ENCODE results near the gene SVIL. TPM values are rescaled to one million over a fixed set of nuclear protein-coding genes. Genes with fewer than 3 reads are reported as not detected.
"Not testable (repeated sequence)": the region's sequence is repeated elsewhere in the genome, so short reads cannot be mapped to it uniquely, and the experiment has no call there.

The SVIL gene
- total and polyA plus RNA-seq, 2 of the 13 experiments (the other 11 are each of a cell fraction or from before 2014, with no cell fraction given), result 3.9 to 12.1 TPM

- ChIA-PET CTCF (ENCODE audit: low intra/inter-chr PET ratio, low total read pairs) (no interaction called here), POLR2A (no interaction called here)
- H3K27me3 ChIP-seq (ENCODE audit: control insufficient read depth in 1 of 2, insufficient read depth in 2 of 2, low read length in 2 of 2), result no peaks in the 10 kb centered on the region; a peak in 1 of 5 replicates
- H3K9me3 ChIP-seq (ENCODE audit: low read length), result no peaks in the 10 kb centered on the region
- ATAC-seq (no peak), DNase-seq (ENCODE audit: low spot score) (no peak), FAIRE-seq (no peak)
- H3K4me2 ChIP-seq (ENCODE audit: low read depth, low read length), result no peak overlapping the region
- no peaks in the 10 kb centered on the region for H3K4me1 ChIP-seq (ENCODE audit: insufficient read depth, low read length)
- H3K36me3 ChIP-seq (replicated peaks in 1 of 2; ENCODE audit: control insufficient read depth in 1 of 2, insufficient read depth in 2 of 2, low read length in 2 of 2), result no peaks in the 10 kb centered on the region
- no peak overlapping the region for H2AFZ ChIP-seq (ENCODE audit: low read length)
- H3K9ac ChIP-seq (ENCODE audit: insufficient read depth, low read depth, low read length), result no peak overlapping the region
- BruUV-seq (replicated peaks), result no TSS peak
- intact Hi-C loops (cut with micrococcal nuclease; ENCODE audit: unreplicated experiment), result no loop called here
- no peak overlapping the region for H3K27ac ChIP-seq (ENCODE audit: extremely low read length, insufficient read depth, low read length)
- H3K4me3 ChIP-seq (replicated peaks in 1 of 3; ENCODE audit: insufficient read depth in 1 of 3, low read depth in 2 of 3, low read length in 3 of 3), result no peak overlapping the region
- 93% methylated on average over 10 of the region's 10 CpGs for WGBS (ENCODE audit: low lambda C conversion rate)
- H4K20me1 ChIP-seq (ENCODE audit: insufficient read depth, low read length), result no peaks in the 10 kb centered on the region
- H3K79me2 ChIP-seq (ENCODE audit: insufficient read depth, low read length), result no peaks in the 10 kb centered on the region
- TF ChIP-seq, protein P1, sequence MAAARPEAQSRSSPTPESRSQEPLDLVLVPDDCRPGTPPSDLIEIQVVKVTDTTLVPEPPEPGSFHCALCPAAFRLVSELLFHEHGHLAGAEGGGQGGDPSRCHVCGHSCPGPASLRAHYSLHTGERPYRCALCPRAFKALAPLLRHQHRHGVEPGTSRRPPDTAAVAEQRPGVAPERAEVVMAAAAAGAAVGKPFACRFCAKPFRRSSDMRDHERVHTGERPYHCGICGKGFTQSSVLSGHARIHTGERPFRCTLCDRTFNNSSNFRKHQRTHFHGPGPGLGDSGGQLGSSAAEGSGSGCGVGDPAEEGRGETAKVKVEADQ (CRISPR knock-in tag; IDR thresholded peaks at IDR 0.05; ENCODE audit: borderline replicate concordance), result no peak
- in situ Hi-C loops (cut with HindIII; ENCODE audit: extremely low pct_ligation_motif_present, low pct_unique_long_range_greater_than_20kb), result no loop called here
These were observed 23.7 kb downstream of the SVIL start for GRCh38 chr10:29610876-29611647.

DNA sequence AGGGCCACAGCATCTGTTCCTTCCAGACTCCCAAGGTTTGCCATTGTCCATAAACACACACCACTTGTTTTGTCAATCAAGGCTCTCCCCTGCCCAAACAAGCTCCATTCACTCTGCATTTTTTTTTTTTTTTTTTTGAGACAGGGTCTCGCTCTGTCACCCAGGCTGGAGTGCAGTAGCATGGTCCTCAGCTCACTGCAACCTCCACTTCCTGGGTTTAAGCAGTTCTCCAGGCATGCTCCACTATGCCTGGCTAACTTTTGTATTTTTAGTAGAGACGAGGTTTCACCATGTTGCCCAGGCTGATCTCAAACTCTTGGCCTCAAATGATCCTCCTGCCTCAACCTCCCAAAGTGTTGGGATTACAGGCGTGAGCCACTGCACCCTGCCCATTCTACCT lies 24.4 kb downstream of the SVIL start:
- CTCF ChIA-PET (ENCODE audit: low intra/inter-chr PET ratio, low total read pairs); H3K36me3 ChIP-seq (replicated peaks in 1 of 2; ENCODE audit: control insufficient read depth in 1 of 2, insufficient read depth in 2 of 2, low read length in 2 of 2); BruUV-seq (replicated peaks); H3K79me2 ChIP-seq (ENCODE audit: insufficient read depth, low read length); intact Hi-C loops (cut with micrococcal nuclease; ENCODE audit: unreplicated experiment); FAIRE-seq; H3K4me3 ChIP-seq (replicated peaks in 1 of 3; ENCODE audit: insufficient read depth in 1 of 3, low read depth in 2 of 3, low read length in 3 of 3); in situ Hi-C loops (cut with HindIII; ENCODE audit: extremely low pct_ligation_motif_present, low pct_unique_long_range_greater_than_20kb); H3K4me1 ChIP-seq (ENCODE audit: insufficient read depth, low read length); POLR2A ChIA-PET; H4K20me1 ChIP-seq (ENCODE audit: insufficient read depth, low read length); H2AFZ ChIP-seq (ENCODE audit: low read length); H3K4me2 ChIP-seq (ENCODE audit: low read depth, low read length); ATAC-seq; H3K27me3 ChIP-seq (ENCODE audit: control insufficient read depth in 1 of 2, insufficient read depth in 2 of 2, low read length in 2 of 2); H3K9me3 ChIP-seq (ENCODE audit: low read length); DNase-seq (ENCODE audit: low spot score); H3K27ac ChIP-seq (ENCODE audit: extremely low read length, insufficient read depth, low read length); H3K9ac ChIP-seq (ENCODE audit: insufficient read depth, low read depth, low read length): not testable (repeated sequence)
- WGBS (ENCODE audit: low lambda C conversion rate), result 96% methylated on average over 3 of the region's 3 CpGs
